ENCODE data around the gene KLHDC4. TPM values are rescaled to one million over a fixed set of nuclear protein-coding genes. Genes with fewer than 3 reads are reported as not detected.
"Not testable (repeated sequence)": the region's sequence is repeated elsewhere in the genome, so short reads cannot be mapped to it uniquely, and the experiment has no call there.

KLHDC4 gene
- total RNA-seq, 2 experiments from 2014 or later: 75.7 to 77.5 TPM

GRCh38 chr16:87740909-87741424 lies 24.8 kb downstream of the KLHDC4 start:
- H3K36me3 Mint-ChIP-seq: peaks cover 21% of the 10 kb centered on the region
- H3K4me3 Mint-ChIP-seq: no peak overlapping the region
- no peak overlapping the region for H3K27ac Mint-ChIP-seq
- no peaks in the 10 kb centered on the region for H3K27me3 Mint-ChIP-seq
- no peaks in the 10 kb centered on the region for H3K9me3 Mint-ChIP-seq
- no peak for DNase-seq
- peaks cover 13% of the 10 kb centered on the region for H3K4me1 Mint-ChIP-seq

GRCh38 chr16:87740441-87740840 lies 25.3 kb downstream of the KLHDC4 start:
- no peak for DNase-seq
- Mint-ChIP-seq H3K4me3 (no peak overlapping the region), H3K4me1 (peaks cover 14% of the 10 kb centered on the region), H3K36me3 (peaks cover 23% of the 10 kb centered on the region), H3K9me3 (no peaks in the 10 kb centered on the region), H3K27ac (no peak overlapping the region), H3K27me3 (no peaks in the 10 kb centered on the region)

DNA sequence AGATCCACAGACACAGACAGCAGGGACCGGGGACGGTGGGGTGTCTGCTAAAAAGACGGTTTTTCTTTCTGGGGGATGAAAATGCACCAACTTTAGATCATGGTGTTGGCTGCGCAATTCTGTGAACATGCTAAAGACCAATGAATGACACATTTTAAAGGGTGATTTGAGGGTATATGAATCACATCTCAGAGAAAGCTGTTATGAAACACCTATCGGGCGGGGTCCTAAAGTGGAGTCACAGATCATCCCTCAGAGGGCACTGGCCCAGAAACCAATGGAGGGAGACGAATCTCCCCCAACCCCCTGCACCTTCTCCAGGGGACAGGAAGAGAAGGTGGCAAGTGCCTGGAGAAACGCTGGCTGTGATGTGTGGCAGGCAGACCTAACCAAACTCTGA lies 26.0 kb downstream of the KLHDC4 start:
- Mint-ChIP-seq H3K27ac (no peak overlapping the region), H3K4me1 (peaks cover 14% of the 10 kb centered on the region), H3K27me3 (no peaks in the 10 kb centered on the region), H3K9me3 (no peaks in the 10 kb centered on the region), H3K4me3 (no peak overlapping the region), H3K36me3 (peaks cover 23% of the 10 kb centered on the region)
- DNase-seq: no peak

DNA sequence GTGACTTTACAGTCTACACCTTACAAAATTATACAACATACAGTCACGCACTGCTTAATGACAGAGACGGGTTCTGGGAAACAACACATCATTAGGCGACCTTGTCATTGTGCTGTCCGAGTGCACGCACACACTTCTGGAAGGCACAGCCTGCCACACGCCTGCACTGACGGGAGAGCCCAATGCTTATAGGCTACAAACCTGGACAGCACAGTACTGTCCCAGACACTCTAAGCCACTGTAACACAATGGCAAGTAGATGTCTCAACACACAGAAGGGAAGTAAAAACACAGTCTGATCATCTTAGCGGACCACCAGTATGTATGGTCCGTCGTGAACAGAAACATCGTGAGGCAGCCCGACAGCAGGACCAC lies 29.8 kb downstream of the KLHDC4 start:
- no peaks in the 10 kb centered on the region for H3K27me3 Mint-ChIP-seq
- H3K36me3 Mint-ChIP-seq: peaks cover 22% of the 10 kb centered on the region
- peaks cover 10% of the 10 kb centered on the region for H3K4me1 Mint-ChIP-seq
- no peak for DNase-seq
- no peaks in the 10 kb centered on the region for H3K9me3 Mint-ChIP-seq
- no peak overlapping the region for H3K4me3 Mint-ChIP-seq
- H3K27ac Mint-ChIP-seq: no peak overlapping the region

DNA sequence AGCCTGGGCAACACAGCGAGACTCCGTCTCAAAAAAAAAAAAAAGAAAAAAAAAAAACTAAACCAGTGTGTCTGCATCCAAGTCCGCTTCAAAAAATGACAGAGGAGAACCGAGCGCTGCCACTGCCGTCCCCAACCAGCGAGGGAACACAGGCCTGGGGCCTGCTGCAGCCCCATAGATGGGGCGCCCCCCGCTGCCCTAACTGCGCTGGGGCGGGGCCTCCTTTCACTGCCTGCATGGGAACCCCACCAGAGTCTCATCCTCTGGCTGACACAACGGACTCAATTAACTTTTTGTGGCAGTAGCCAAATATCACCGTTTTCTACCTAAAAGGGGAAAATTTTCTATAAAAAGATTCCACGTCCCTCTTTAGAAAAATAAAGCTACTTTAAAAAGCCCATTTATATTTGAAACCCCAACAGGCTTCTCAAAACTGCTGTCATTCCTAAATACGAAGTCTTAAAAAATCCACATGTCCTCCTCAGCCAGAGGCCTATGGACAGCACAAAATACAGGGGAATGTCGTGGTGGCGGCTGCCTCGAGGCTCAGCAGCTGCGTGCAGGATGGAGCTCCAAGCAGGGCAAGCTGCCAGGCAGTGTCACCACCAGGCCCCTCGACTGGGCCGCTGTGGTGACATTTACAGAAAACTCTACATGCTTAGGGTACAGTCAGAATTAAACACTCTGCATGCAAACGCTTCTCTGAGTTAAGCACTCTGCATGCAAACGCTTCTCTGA lies 30.3 kb downstream of the KLHDC4 start:
- no peak for DNase-seq
- Mint-ChIP-seq H3K9me3 (no peaks in the 10 kb centered on the region), H3K27ac (no peak overlapping the region), H3K36me3 (peaks cover 20% of the 10 kb centered on the region), H3K4me1 (peaks cover 10% of the 10 kb centered on the region), H3K4me3 (no peak overlapping the region), H3K27me3 (no peaks in the 10 kb centered on the region)

DNA sequence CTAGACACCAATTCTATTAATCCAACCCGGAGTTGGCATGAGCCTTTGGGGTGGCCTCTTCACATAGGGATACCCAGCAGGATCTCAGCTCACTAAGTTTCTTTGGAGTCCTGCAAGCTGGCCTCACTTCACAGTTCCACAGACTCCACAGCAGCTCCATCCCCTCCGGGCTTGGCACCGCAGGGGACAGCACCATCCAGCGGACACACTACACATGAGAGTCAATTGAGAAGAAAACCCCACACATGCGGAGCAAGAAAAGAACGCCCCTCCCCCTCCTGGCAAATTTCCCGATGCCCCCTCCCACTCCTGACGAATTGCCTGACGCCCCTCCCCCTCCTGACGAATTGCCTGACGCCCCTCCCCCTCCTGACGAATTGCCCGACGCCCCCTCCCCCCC lies 31.1 kb downstream of the KLHDC4 start:
- Mint-ChIP-seq H3K27me3 (no peaks in the 10 kb centered on the region), H3K4me3 (no peak overlapping the region), H3K4me1 (peaks cover 10% of the 10 kb centered on the region), H3K27ac (peak overlapping the region; percentile 63), H3K36me3 (peaks cover 17% of the 10 kb centered on the region), H3K9me3 (no peaks in the 10 kb centered on the region)
- no peak for DNase-seq

- Mint-ChIP-seq H3K36me3 (peaks cover 17% of the 10 kb centered on the region), H3K27me3 (no peaks in the 10 kb centered on the region), H3K4me3 (no peak overlapping the region), H3K27ac (no peak overlapping the region), H3K4me1 (peaks cover 10% of the 10 kb centered on the region), H3K9me3 (no peaks in the 10 kb centered on the region)
- no peak for DNase-seq
Measured at GRCh38 chr16:87733190-87733589, 32.6 kb downstream of the KLHDC4 start.

DNA sequence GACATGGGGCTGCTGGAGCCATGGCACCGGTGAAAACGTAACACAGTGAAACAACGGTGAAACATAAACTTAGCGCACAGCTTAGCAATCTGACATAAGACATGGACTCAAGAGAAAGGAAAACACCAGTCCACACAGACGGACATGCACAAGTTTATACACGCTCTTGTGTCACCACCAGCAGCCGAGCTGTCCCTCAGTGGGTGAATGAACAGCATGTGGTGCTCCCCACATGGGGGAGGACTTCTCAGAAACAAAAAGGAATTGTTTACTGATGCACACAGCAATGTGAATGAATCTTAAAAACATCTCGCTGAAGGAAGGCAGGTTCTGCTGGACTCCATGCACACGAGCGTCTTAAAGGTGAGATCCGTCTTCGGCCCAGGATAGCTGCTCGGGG lies 34.2 kb downstream of the KLHDC4 start:
- no peak for DNase-seq
- no peaks in the 10 kb centered on the region for H3K27me3 Mint-ChIP-seq
- no peak overlapping the region for H3K27ac Mint-ChIP-seq
- H3K4me3 Mint-ChIP-seq: no peak overlapping the region
- peaks cover 19% of the 10 kb centered on the region for H3K36me3 Mint-ChIP-seq
- peaks cover 10% of the 10 kb centered on the region for H3K4me1 Mint-ChIP-seq
- no peaks in the 10 kb centered on the region for H3K9me3 Mint-ChIP-seq

GRCh38 chr16:87729266-87729954 lies 36.4 kb downstream of the KLHDC4 start:
- no peak for DNase-seq
- peaks cover 11% of the 10 kb centered on the region for H3K36me3 Mint-ChIP-seq
- no peak overlapping the region for H3K27ac Mint-ChIP-seq
- H3K9me3 Mint-ChIP-seq: no peaks in the 10 kb centered on the region
- H3K4me1 Mint-ChIP-seq: peaks cover 11% of the 10 kb centered on the region
- H3K4me3 Mint-ChIP-seq: no peak overlapping the region
- H3K27me3 Mint-ChIP-seq: no peaks in the 10 kb centered on the region

GRCh38 chr16:87728026-87728425 lies 37.8 kb downstream of the KLHDC4 start:
- Mint-ChIP-seq H3K27me3 (no peaks in the 10 kb centered on the region), H3K36me3 (peaks cover 18% of the 10 kb centered on the region), H3K4me3 (no peak overlapping the region), H3K9me3 (no peaks in the 10 kb centered on the region), H3K4me1 (peaks cover 14% of the 10 kb centered on the region), H3K27ac (no peak overlapping the region)
- DNase-seq: no peak

DNA sequence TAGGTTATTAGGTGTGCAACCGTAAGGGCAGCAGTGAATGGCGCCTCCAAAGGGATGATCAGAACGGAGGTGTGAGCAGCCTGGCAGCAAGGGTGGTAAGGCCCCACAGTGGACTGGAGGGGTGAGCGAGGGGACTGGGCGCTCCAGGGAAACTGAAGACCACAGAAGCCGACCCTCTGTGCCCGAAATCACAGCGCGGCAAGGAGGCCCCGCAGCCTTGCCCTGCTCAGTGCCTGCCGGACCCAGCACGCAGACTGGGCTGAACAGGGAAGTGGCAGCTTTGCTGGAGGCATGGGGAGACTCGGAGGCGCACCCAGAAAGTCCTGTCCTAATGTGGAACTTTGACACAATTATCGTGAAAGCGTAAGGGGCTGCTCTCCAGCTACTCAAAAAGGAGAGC lies 38.4 kb downstream of the KLHDC4 start:
- Mint-ChIP-seq H3K27me3 (no peaks in the 10 kb centered on the region), H3K4me3 (no peak overlapping the region), H3K4me1 (peaks cover 14% of the 10 kb centered on the region), H3K36me3 (peaks cover 21% of the 10 kb centered on the region), H3K27ac (no peak overlapping the region), H3K9me3 (no peaks in the 10 kb centered on the region)
- no peak for DNase-seq

- Mint-ChIP-seq H3K36me3 (peaks cover 22% of the 10 kb centered on the region), H3K4me1 (peaks cover 15% of the 10 kb centered on the region)
- H3K27ac Mint-ChIP-seq, DNase-seq, H3K4me3 Mint-ChIP-seq, H3K27me3 Mint-ChIP-seq, H3K9me3 Mint-ChIP-seq: not testable (repeated sequence)
Measured at GRCh38 chr16:87726577-87726976, 39.2 kb downstream of the KLHDC4 start.

DNA sequence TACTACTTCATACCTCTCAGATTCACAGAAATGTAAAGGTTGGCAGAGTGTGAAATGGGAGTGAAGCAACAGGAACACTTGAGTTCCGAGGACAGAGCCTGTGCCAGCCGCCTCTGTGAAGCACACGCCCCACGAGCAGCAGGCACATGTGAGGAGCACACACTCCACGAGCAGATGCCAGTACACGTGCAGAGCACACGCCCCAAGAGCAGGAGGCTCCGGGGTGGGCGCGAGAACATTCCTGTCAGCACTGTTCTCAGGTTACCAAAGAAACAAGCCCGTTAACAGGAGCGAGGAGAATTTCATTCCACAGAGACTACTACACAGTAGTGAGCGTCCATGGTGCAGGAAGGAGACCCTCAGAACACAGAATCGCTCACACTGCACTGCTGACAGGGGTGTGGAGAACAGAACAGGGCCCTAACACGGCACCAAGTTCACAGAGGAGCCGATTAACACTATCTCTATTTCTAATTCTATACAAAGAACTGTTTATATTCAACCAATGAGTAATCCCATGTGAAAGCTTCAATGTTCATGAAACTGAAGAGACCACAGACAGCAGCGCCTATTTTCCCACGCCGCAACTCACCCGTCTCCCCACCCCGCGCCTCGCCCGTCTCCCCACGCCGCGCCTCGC lies 40.1 kb downstream of the KLHDC4 start:
- H3K4me1 Mint-ChIP-seq: peaks cover 15% of the 10 kb centered on the region
- no peaks in the 10 kb centered on the region for H3K9me3 Mint-ChIP-seq
- peaks cover 20% of the 10 kb centered on the region for H3K36me3 Mint-ChIP-seq
- no peak overlapping the region for H3K4me3 Mint-ChIP-seq
- H3K27me3 Mint-ChIP-seq: no peaks in the 10 kb centered on the region
- H3K27ac Mint-ChIP-seq: no peak overlapping the region
- DNase-seq: no peak

DNA sequence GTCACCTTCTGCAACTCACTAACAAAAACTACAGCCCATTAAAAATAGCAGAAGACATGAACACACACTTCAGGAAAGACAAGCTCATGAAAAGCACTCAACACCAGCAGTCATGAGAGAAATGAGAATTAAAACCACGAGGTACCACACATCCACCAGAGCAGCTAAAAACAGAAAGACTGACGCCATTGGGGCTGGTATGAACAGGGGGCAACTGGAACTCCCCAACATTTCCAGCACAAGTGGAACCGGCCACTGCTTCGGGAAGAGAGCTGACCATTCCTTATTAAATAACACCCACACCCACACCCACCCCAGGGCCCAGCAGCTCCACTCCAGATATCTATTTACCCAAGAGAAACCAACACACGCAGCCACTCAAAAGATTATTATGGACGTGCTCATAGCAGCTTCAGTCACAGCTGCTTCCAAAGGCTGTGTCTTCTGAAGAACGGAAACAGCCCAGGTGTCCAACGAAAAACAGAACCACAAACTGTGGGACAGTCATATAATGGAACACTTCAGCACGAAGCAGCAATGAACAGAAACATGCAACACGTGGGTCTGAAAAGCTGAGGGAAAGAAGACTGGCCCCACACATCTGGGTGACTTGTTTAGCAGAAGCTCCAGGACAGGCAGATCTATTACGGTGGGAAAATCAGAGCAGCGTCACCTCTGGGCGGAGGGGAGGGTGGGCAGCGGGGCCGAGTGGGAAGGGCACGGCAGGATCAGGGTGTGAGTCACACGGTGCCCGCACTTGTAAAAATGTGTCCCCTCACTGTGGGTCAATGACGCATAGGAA lies 41.1 kb downstream of the KLHDC4 start:
- Mint-ChIP-seq H3K9me3 (no peaks in the 10 kb centered on the region), H3K27ac (no peak overlapping the region), H3K27me3 (no peaks in the 10 kb centered on the region), H3K36me3 (peaks cover 29% of the 10 kb centered on the region), H3K4me3 (no peak overlapping the region), H3K4me1 (peaks cover 15% of the 10 kb centered on the region)
- no peak for DNase-seq

DNA sequence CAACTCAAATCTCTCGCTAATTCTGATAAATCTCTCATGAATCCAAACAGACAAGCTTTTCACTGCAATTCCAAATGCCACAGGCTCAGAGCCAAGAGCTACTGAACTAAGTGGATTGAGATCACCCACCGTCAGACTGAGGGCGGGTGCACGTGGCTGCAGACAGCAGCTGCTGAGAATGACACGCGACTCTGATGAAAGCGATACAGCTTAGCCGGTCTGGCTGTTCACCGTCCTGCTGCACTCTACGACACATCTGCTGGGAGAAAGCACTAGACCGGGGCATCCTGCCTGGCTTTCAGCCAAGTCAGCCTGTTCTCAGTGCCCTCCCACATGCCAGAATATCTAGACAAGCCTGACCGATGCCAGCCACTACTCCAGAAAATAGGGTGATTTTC lies 42.6 kb downstream of the KLHDC4 start:
- no peaks in the 10 kb centered on the region for H3K27me3 Mint-ChIP-seq
- H3K36me3 Mint-ChIP-seq: peaks cover 36% of the 10 kb centered on the region
- H3K9me3 Mint-ChIP-seq: no peaks in the 10 kb centered on the region
- no peak for DNase-seq
- H3K4me3 Mint-ChIP-seq: no peak overlapping the region
- peaks cover 15% of the 10 kb centered on the region for H3K4me1 Mint-ChIP-seq
- H3K27ac Mint-ChIP-seq: no peak overlapping the region

Measured in activated naive CD8-positive, alpha-beta T cell treated with anti-CD3 and anti-CD28 coated beads for 36 hours (primary cell).